Testis (tissue), 3 donors: ENCODE measurements around the gene SMIM29. TPM values are rescaled to one million over a fixed set of nuclear protein-coding genes. Genes with fewer than 3 reads are reported as not detected.

ENCODE experiments used
- DNase-seq: peaks from one replicate; pipeline ENCODE4 v3.0.0-alpha.2; 2019
- H3K27ac ChIP-seq, 2 donors: fragments of 200-600 bp; sonication (generic); one replicate each; pipeline ENCODE4 v1.5.1; 2019
- H3K27me3 ChIP-seq: fragments of 200-600 bp; sonication (generic); one replicate; pipeline ENCODE4 v1.5.1; 2019
- H3K36me3 ChIP-seq: fragments of 200-600 bp; sonication (generic); one replicate; pipeline ENCODE4 v1.5.1; 2017; ENCODE audit warnings: low read depth; ENCODE audit errors: missing control alignments
- H3K4me1 ChIP-seq: fragments of 200-600 bp; sonication (generic); one replicate; pipeline ENCODE4 v1.5.1; 2019
- H3K4me3 ChIP-seq, 2 donors: fragments of 200-600 bp; sonication (generic); one replicate each; pipeline ENCODE4 v1.5.1; 2017 to 2019
- H3K9me3 ChIP-seq: fragments of 200-600 bp; sonication (generic); one replicate; pipeline ENCODE4 v1.5.1; 2017
- CTCF ChIP-seq, 3 experiments: fragments of 450-650 bp in 2 of 3; fragments of 200-600 bp in 1 of 3; sonication (generic) in 1 of 3; IDR thresholded peaks; one replicate each; pipeline ENCODE4 v1.5.1; 2016 to 2019; ENCODE audit warnings: antibody characterized with exemption in 3 of 3, mild to moderate bottlenecking in 2 of 3, moderate library complexity in 1 of 3
- POLR2A ChIP-seq: fragments of 450-650 bp; IDR thresholded peaks from one replicate; pipeline ENCODE4 v1.6.1; 2017; ENCODE audit warnings: antibody characterized with exemption, mild to moderate bottlenecking, moderate library complexity
- WGBS, 2 donors: methylation state at CpG; one replicate each; pipeline ENCODE4 v1.1.5; 2018; 5-methylcytosine and 5-hydroxymethylcytosine counted together
- intact Hi-C: fragments of 100-400 bp; cut with DNase I; formaldehyde crosslinking; loops from one replicate; pipeline ENCODE4 v1.15.1; 2023; ENCODE audit warnings: low total_unique reads
- polyA plus RNA-seq: library from polyadenylated mRNA; stranded (reverse); fragments of 350-450 nt; fragmentation: Illumina TruSeq; extraction: RNeasy Lipid Tissue Mini Kit (QIAGEN cat#74804); gene quantifications from one replicate; pipeline ENCODE4 v1.2.3, GENCODE V29; 2014; ENCODE audit warnings: low read depth, low replicate concordance; ENCODE audit not compliant: insufficient read depth
- total RNA-seq, 2 donors: library from RNA; depleted of rRNA; stranded (reverse); fragments of >200 nt; gene quantifications; one replicate each; pipeline ENCODE4 v1.2.3, GENCODE V29; 2016

Gene SMIM29
- total and polyA plus RNA-seq, 3 donors from 2014 or later: 19.3 to 35.8 (median 27.6) TPM

GRCh38 chr6:34243131-34243771 is 5.6 kb downstream of the SMIM29 start:
- H3K4me3 ChIP-seq: no peak overlapping the region
- no peak for TF ChIP-seq POLR2A
- no peak for TF ChIP-seq CTCF (IDR thresholded peaks at IDR 0.05)
- peaks cover 9% of the 10 kb centered on the region for H3K4me1 ChIP-seq
- 87% methylated on average over 5 of the region's 5 CpGs for WGBS, 2 donors
- DNase-seq: no peak
- intact Hi-C loops: loop anchor here (10.0 kb wide), 1 partner anchor 172 kb away; no protein-coding TSS in a partner anchor
- H3K9me3 ChIP-seq: no peaks in the 10 kb centered on the region
- no peaks in the 10 kb centered on the region for H3K36me3 ChIP-seq
- no peak overlapping the region for H3K27ac ChIP-seq
- no peaks in the 10 kb centered on the region for H3K27me3 ChIP-seq

- peaks cover 4% of the 10 kb centered on the region for H3K4me1 ChIP-seq
- 91 to 92% methylated on average over 7 of the region's 7 CpGs for WGBS, 2 donors
- TF ChIP-seq CTCF (IDR thresholded peaks at IDR 0.05) (no peak), POLR2A (no peak)
- no peaks in the 10 kb centered on the region for H3K9me3 ChIP-seq
- intact Hi-C loops: loop anchor here (10.0 kb wide), 1 partner anchor 172 kb away; no protein-coding TSS in a partner anchor
- no peaks in the 10 kb centered on the region for H3K36me3 ChIP-seq
- H3K27ac ChIP-seq: no peak overlapping the region
- no peaks in the 10 kb centered on the region for H3K27me3 ChIP-seq
- DNase-seq: no peak
- no peak overlapping the region for H3K4me3 ChIP-seq
These were observed 6.3 kb downstream of the SMIM29 start for GRCh38 chr6:34242252-34243130.

GRCh38 chr6:34241351-34242215 is 7.2 kb downstream of the SMIM29 start:
- no peak overlapping the region for H3K27ac ChIP-seq
- no peak overlapping the region for H3K4me3 ChIP-seq
- H3K36me3 ChIP-seq: no peaks in the 10 kb centered on the region
- H3K9me3 ChIP-seq: no peaks in the 10 kb centered on the region
- H3K27me3 ChIP-seq: no peaks in the 10 kb centered on the region
- intact Hi-C loops: loop anchor here (10.0 kb wide), 1 partner anchor 173 kb away; no protein-coding TSS in a partner anchor
- peaks cover 4% of the 10 kb centered on the region for H3K4me1 ChIP-seq
- DNase-seq: no peak
- WGBS, 2 donors: 89 to 93% methylated on average over 12 to 13 of the region's 13 CpGs
- TF ChIP-seq POLR2A (no peak), CTCF (IDR thresholded peaks at IDR 0.05) (no peak)

- H3K27ac ChIP-seq: no peak overlapping the region
- H3K9me3 ChIP-seq: no peaks in the 10 kb centered on the region
- no peaks in the 10 kb centered on the region for H3K27me3 ChIP-seq
- intact Hi-C loops: loop anchor here (10.0 kb wide), 1 partner anchor 174 kb away; no protein-coding TSS in a partner anchor
- TF ChIP-seq POLR2A (no peak), CTCF (IDR thresholded peaks at IDR 0.05) (no peak)
- WGBS, 2 donors: 87 to 90% methylated on average over 22 of the region's 22 CpGs
- H3K4me3 ChIP-seq: no peak overlapping the region
- no peak for DNase-seq
- peaks cover 4% of the 10 kb centered on the region for H3K4me1 ChIP-seq
- no peaks in the 10 kb centered on the region for H3K36me3 ChIP-seq
These were observed 8.2 kb downstream of the SMIM29 start for GRCh38 chr6:34240329-34241248.
